Activated T-cell treated with anti-CD3 and anti-CD28 coated beads, Interleukin-2, amount 50 U/mL, for 72 hours (primary cell): ENCODE measurements around the gene RBM43. TPM values are rescaled to one million over a fixed set of nuclear protein-coding genes. Genes with fewer than 3 reads are reported as not detected.
"Not testable (repeated sequence)": the region's sequence is repeated elsewhere in the genome, so short reads cannot be mapped to it uniquely, and the experiment has no call there.

ENCODE experiments used
- ATAC-seq, 2 donors: fragments of 150-1000 bp; cut with Tn5 transposase; replicated peaks in 1 of 2; 2 replicates each; pipeline ENCODE4 v1.10.0; 2021; ENCODE audit warnings: moderate library complexity in 2 of 2, mild to moderate bottlenecking in 1 of 2
- DNase-seq, 2 donors: peaks; one replicate each; pipeline ENCODE4 v3.0.0; 2021 to 2022; ENCODE audit warnings: mixed read lengths in 1 of 2
- H3K27ac Mint-ChIP-seq: one replicate; pipeline ENCODE4 v1.8.0; 2022; ENCODE audit warnings: mild to moderate bottlenecking, moderate library complexity, mixed read lengths
- H3K27me3 Mint-ChIP-seq: one replicate; pipeline ENCODE4 v1.8.0; 2022; ENCODE audit warnings: low read depth, mixed read lengths
- H3K36me3 Mint-ChIP-seq, 2 donors: one replicate each; pipeline ENCODE4 v1.8.0; 2022; ENCODE audit warnings: mixed read lengths in 2 of 2, mild to moderate bottlenecking in 1 of 2; ENCODE audit not compliant: insufficient read depth in 2 of 2
- H3K4me1 Mint-ChIP-seq: one replicate; pipeline ENCODE4 v1.8.0; 2022; ENCODE audit warnings: low read depth, mixed read lengths
- H3K4me3 Mint-ChIP-seq, 2 donors: one replicate each; pipeline ENCODE4 v1.8.0; 2022; ENCODE audit warnings: mild to moderate bottlenecking in 2 of 2, mixed read lengths in 2 of 2, moderate library complexity in 2 of 2
- H3K9me3 Mint-ChIP-seq, 2 donors: one replicate each; pipeline ENCODE4 v1.8.0; 2022; ENCODE audit warnings: mixed read lengths in 2 of 2
- total RNA-seq, 2 donors: library from RNA; stranded (reverse); gene quantifications; one replicate each; pipeline ENCODE4 v1.2.3, GENCODE V29; 2022

RBM43 gene
- total RNA-seq, 2 donors from 2014 or later: 5.2 to 5.5 TPM

- H3K27me3 Mint-ChIP-seq, H3K27ac Mint-ChIP-seq, H3K4me1 Mint-ChIP-seq, H3K4me3 Mint-ChIP-seq, H3K36me3 Mint-ChIP-seq, H3K9me3 Mint-ChIP-seq, DNase-seq, ATAC-seq: not testable (repeated sequence)
Measured at GRCh38 chr2:151233760-151234159, 27.9 kb downstream of the RBM43 start.

DNA sequence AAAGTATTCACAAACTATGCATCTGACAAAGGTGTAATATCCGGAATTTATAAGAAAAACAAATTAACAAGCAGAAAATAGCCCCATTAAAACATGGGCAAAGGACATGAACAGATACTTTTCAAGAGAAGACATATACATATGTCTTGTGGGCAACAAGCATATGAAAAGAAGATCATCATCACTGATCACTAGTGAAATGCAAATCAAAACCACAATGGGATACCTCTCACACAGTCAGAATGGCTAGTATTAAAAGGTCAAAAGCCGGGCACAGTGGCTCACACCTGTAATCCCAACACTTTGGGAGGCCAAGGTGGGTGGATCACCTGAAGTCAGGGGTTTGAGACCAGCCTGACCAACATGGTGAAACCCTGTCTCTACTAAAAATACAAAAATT, 28.4 kb downstream of the RBM43 start:
- not testable (repeated sequence) for H3K9me3 Mint-ChIP-seq, ATAC-seq, H3K4me1 Mint-ChIP-seq, H3K4me3 Mint-ChIP-seq, H3K27me3 Mint-ChIP-seq, DNase-seq, H3K27ac Mint-ChIP-seq, H3K36me3 Mint-ChIP-seq

- no peak for DNase-seq
- Mint-ChIP-seq H3K27me3 (no peaks in the 10 kb centered on the region), H3K4me3 (no peak overlapping the region), H3K27ac (no peak overlapping the region), H3K9me3 (no peaks in the 10 kb centered on the region), H3K4me1 (no peaks in the 10 kb centered on the region), H3K36me3 (no peaks in the 10 kb centered on the region)
- no peak for ATAC-seq
Measured at GRCh38 chr2:151230627-151231140, 31.0 kb downstream of the RBM43 start.

DNA sequence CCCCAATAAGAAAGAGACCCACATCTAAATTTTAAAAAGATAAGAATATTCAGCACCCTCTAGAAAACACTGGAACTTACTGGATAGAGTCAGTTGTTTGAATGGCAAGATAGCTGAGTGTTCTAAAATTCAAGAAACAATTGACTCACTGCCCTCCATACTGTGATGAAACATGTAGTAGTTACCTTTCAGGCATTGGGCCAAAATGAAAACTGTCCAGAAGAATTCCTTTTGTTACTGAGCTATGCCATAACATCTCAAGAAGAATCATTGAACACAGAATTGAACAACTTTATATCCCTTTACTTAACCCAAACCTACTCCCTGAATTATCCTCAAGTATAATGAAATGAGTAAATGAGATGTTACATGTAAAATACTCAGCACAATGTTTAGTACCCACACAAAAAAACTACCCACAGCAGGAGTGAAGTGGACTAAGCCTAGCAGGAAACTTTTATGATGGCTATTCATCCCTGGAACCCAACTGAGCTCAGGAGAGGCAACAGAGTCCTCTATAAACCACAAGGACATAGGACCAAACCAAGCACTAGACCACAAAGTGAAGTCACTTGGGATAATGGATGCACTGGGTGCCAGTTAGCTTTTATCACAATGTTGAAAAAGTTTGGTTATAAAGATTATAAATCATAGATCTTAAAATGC, 32.7 kb downstream of the RBM43 start:
- H3K4me1 Mint-ChIP-seq: no peaks in the 10 kb centered on the region

GRCh38 chr2:151217343-151217742, 44.3 kb downstream of the RBM43 start:
- DNase-seq (no peak), ATAC-seq (no peak)
- peaks cover 14% of the 10 kb centered on the region for H3K27me3 Mint-ChIP-seq
- H3K4me3 Mint-ChIP-seq: no peak overlapping the region
- H3K9me3 Mint-ChIP-seq: no peaks in the 10 kb centered on the region
- H3K4me1 Mint-ChIP-seq: no peaks in the 10 kb centered on the region
- H3K27ac Mint-ChIP-seq: no peak overlapping the region
- no peaks in the 10 kb centered on the region for H3K36me3 Mint-ChIP-seq

More for the DNA sequence above, 32.7 kb downstream of the RBM43 start:
- ATAC-seq (no peak), DNase-seq (no peak)
- Mint-ChIP-seq H3K9me3 (no peaks in the 10 kb centered on the region), H3K27ac (no peak overlapping the region), H3K27me3 (no peaks in the 10 kb centered on the region), H3K36me3 (no peaks in the 10 kb centered on the region), H3K4me3 (no peak overlapping the region)

- Mint-ChIP-seq H3K27ac (no peak overlapping the region), H3K4me3 (no peak overlapping the region), H3K9me3 (no peaks in the 10 kb centered on the region), H3K4me1 (no peaks in the 10 kb centered on the region), H3K36me3 (no peaks in the 10 kb centered on the region), H3K27me3 (no peaks in the 10 kb centered on the region)
- ATAC-seq: no peak
- DNase-seq: no peak
Measured at GRCh38 chr2:151207100-151207499, 54.6 kb downstream of the RBM43 start.

- DNase-seq (no peak), ATAC-seq (no peak)
- H3K36me3 Mint-ChIP-seq: no peaks in the 10 kb centered on the region
- H3K4me3 Mint-ChIP-seq: no peak overlapping the region
- peaks cover 0 to 1% of the 10 kb centered on the region in 2 donors for H3K9me3 Mint-ChIP-seq
- no peaks in the 10 kb centered on the region for H3K4me1 Mint-ChIP-seq
- H3K27me3 Mint-ChIP-seq: no peaks in the 10 kb centered on the region
- H3K27ac Mint-ChIP-seq: no peak overlapping the region
Measured at GRCh38 chr2:151206446-151206968, 55.2 kb downstream of the RBM43 start.

- Mint-ChIP-seq H3K36me3 (no peaks in the 10 kb centered on the region), H3K27me3 (no peaks in the 10 kb centered on the region), H3K27ac (no peak overlapping the region), H3K9me3 (peaks cover 0 to 1% of the 10 kb centered on the region in 2 donors), H3K4me3 (no peak overlapping the region), H3K4me1 (peaks cover 4% of the 10 kb centered on the region)
- DNase-seq: no peak
- no peak for ATAC-seq
Measured at GRCh38 chr2:151205571-151205970, 56.1 kb downstream of the RBM43 start.

DNA sequence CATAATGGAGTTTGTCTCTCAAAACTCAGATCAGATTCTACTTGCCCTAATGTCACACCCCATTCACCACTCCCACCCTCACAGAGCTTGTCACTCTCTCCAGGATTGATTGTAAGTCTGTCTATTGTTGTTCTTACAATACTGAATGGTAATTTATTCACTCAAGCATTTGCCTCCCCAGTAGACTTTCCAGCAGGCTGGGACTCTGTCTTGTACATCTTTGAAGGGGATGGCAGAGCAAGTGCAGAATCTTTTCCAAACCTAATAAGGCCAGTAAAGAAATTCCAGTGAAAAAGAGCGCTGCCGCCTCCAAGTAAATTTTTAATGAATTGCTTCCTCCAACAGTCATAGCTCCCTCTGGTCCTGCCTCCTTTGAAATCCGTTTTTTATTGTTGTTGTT, 56.9 kb downstream of the RBM43 start:
- H3K36me3 Mint-ChIP-seq: no peaks in the 10 kb centered on the region

GRCh38 chr2:151200844-151201243, 60.8 kb downstream of the RBM43 start:
- H3K27me3 Mint-ChIP-seq: no peaks in the 10 kb centered on the region
- H3K27ac Mint-ChIP-seq: no peak overlapping the region
- peaks cover 0 to 1% of the 10 kb centered on the region in 2 donors for H3K9me3 Mint-ChIP-seq
- ATAC-seq: no peak
- H3K4me3 Mint-ChIP-seq: no peak overlapping the region
- peaks cover 19% of the 10 kb centered on the region for H3K4me1 Mint-ChIP-seq
- no peak for DNase-seq
- no peaks in the 10 kb centered on the region for H3K36me3 Mint-ChIP-seq

More for the DNA sequence above, 56.9 kb downstream of the RBM43 start:
- no peak overlapping the region for H3K27ac Mint-ChIP-seq
- H3K4me1 Mint-ChIP-seq: peaks cover 5% of the 10 kb centered on the region
- DNase-seq (no peak), ATAC-seq (no peak)
- H3K27me3 Mint-ChIP-seq: no peaks in the 10 kb centered on the region
- H3K9me3 Mint-ChIP-seq: peaks cover 0 to 1% of the 10 kb centered on the region in 2 donors
- H3K4me3 Mint-ChIP-seq: no peak overlapping the region

DNA sequence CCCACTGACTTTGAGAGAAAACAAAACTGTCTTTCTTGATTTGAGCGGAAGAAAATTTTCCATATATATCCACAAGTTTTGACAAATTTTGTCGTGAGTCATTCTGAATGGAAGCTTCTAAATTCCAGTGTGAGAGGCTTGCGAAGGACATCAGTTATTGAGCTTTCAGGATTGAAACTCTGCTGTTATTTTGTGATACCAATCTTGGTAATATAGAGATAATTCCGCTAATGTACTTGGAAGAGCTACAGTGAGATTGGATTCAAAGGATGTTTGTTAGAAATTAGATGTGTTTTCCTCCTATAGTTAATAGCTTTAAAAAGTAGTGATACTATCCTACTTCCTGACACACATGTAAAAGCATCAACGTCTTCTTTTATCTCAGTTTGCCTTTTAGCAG, 61.4 kb downstream of the RBM43 start:
- DNase-seq (no peak), ATAC-seq (no peak)
- Mint-ChIP-seq H3K27ac (no peak overlapping the region), H3K27me3 (no peaks in the 10 kb centered on the region), H3K4me3 (no peak overlapping the region), H3K4me1 (peaks cover 19% of the 10 kb centered on the region), H3K36me3 (no peaks in the 10 kb centered on the region), H3K9me3 (peaks cover 0 to 1% of the 10 kb centered on the region in 2 donors)

GRCh38 chr2:151198645-151199044, 63.0 kb downstream of the RBM43 start:
- Mint-ChIP-seq H3K27ac (no peak overlapping the region), H3K9me3 (peaks cover 0 to 1% of the 10 kb centered on the region in 2 donors), H3K4me1 (peaks cover 19% of the 10 kb centered on the region), H3K27me3 (no peaks in the 10 kb centered on the region), H3K36me3 (no peaks in the 10 kb centered on the region), H3K4me3 (no peak overlapping the region)
- DNase-seq (no peak), ATAC-seq (no peak)
